Measurements from ENCODE around the gene FAM24A. TPM values are rescaled to one million over a fixed set of nuclear protein-coding genes. Genes with fewer than 3 reads are reported as not detected.

The FAM24A gene
- total and polyA plus RNA-seq, 10 of the 15 experiments (the other 5 are each of a cell fraction or from before 2014, with no cell fraction given): not detected

- TF ChIP-seq CREB1 (IDR thresholded peaks at IDR 0.05; ENCODE audit: low read depth) (peak; percentile 51; the same call in 1 of the 2 replicates), MYB (IDR thresholded peaks at IDR 0.05; ENCODE audit: borderline replicate concordance, low read depth, low read length) (no peak), YBX1 (IDR thresholded peaks at IDR 0.05) (no peak), ZNF622 (IDR thresholded peaks at IDR 0.05) (no peak), RBBP5 (conservative IDR thresholded peaks at IDR 0.05) (no peak), EED (IDR thresholded peaks at IDR 0.05; ENCODE audit: low read depth) (0 out of 2 replicates have a peak, but pooled peaks have one; percentile 5), HDGF (IDR thresholded peaks at IDR 0.05) (no peak), JUNB (IDR thresholded peaks at IDR 0.05) (peak; percentile 39; the same call in 1 of the 2 replicates), NBN (IDR thresholded peaks at IDR 0.05) (0 out of 2 replicates have a peak, but pooled peaks have one; percentile 4), CTCF (IDR thresholded peaks at IDR 0.05 in 2 of 3, conservative IDR thresholded peaks at IDR 0.05 in 1 of 3; ENCODE audit: control insufficient read depth in 2 of 3, extremely low read depth in 1 of 3, insufficient read depth in 1 of 3, low read depth in 3 of 3, low read length in 3 of 3) (no peak), BMI1 (IDR thresholded peaks at IDR 0.05; ENCODE audit: borderline replicate concordance) (no peak), IKZF2 (IDR thresholded peaks at IDR 0.05) (peak; percentile 20 to 26; a peak in 1 of 4 replicates), STAT1 (conservative IDR thresholded peaks at IDR 0.05) (no peak), SPI1 (IDR thresholded peaks at IDR 0.05; ENCODE audit: borderline replicate concordance, insufficient read depth, low read depth, low read length) (peak; percentile 45; the same call in 1 of the 2 replicates), JUND (IDR thresholded peaks at IDR 0.05; ENCODE audit: low read depth, low read length) (no peak), ETV6 (conservative IDR thresholded peaks at IDR 0.05 in 1 of 2, IDR thresholded peaks at IDR 0.05 in 1 of 2; ENCODE audit: borderline replicate concordance in 1 of 2, low read depth in 1 of 2) (peak in 1 of 2 experiments; percentile 29; a peak in 1 of 4 replicates)
- peak; percentile 39 for ATAC-seq
- 2% methylated on average over 14 of the region's 14 CpGs for WGBS (ENCODE audit: insufficient coverage, insufficient replicate concordance, low lambda C conversion rate, missing lambda C conversion rate)
- ChIA-PET RAD21 (ENCODE audit: unreplicated experiment) (no interaction called here), SMC1A (ENCODE audit: uncharacterized antibody, unreplicated experiment) (no interaction called here), CTCF (interaction anchor here (0.6 kb wide), 1 partner anchor 120 kb away, joined by 3 read pairs; no protein-coding TSS in a partner anchor), POLR2A (interaction anchor here (0.7 kb wide), 1 partner anchor 1514 kb away, joined by 3 read pairs; no protein-coding TSS in a partner anchor)
- DNase-seq (ENCODE audit: low read depth, low spot score): no peak
- no peaks in the 10 kb centered on the region for H4K20me1 ChIP-seq (ENCODE audit: control insufficient read depth, insufficient read depth)
- peaks cover 30% of the 10 kb centered on the region for H3K79me2 ChIP-seq (ENCODE audit: control insufficient read depth, insufficient read depth, low read length)
- H3K27ac ChIP-seq (ENCODE audit: control insufficient read depth, insufficient read depth): peak overlapping the region; percentile 59
- in situ Hi-C loops (cut with MboI) (no loop called here), intact Hi-C loops (cut with micrococcal nuclease; ENCODE audit: unreplicated experiment) (loop anchor here (5.0 kb wide), 1 partner anchor 73 kb away; the partner anchor contains the start of gene C10orf88)
- H3K9me3 ChIP-seq (replicated peaks; ENCODE audit: control insufficient read depth, insufficient read depth, low read length): no peaks in the 10 kb centered on the region; the same call in 2 of the 3 replicates
- peak overlapping the region; percentile 99 for H2AFZ ChIP-seq (ENCODE audit: control insufficient read depth, low read depth, low read length)
- no peak for FAIRE-seq
- no peaks in the 10 kb centered on the region for H3K36me3 ChIP-seq (ENCODE audit: control insufficient read depth in 2 of 2, insufficient read depth in 2 of 2, low read length in 1 of 2)
- H3K27me3 ChIP-seq (replicated peaks in 1 of 2; ENCODE audit: control insufficient read depth in 2 of 2, insufficient read depth in 2 of 2, low read length in 1 of 2): no peaks in the 10 kb centered on the region
- H3K4me2 ChIP-seq (ENCODE audit: control insufficient read depth, insufficient read depth): peak overlapping the region; percentile 51
- BruUV-seq (replicated peaks): TSS peak; percentile 79
- peak overlapping the region; percentile 82 for H3K4me3 ChIP-seq
- peak overlapping the region; percentile 68 for H3K9ac ChIP-seq (ENCODE audit: control insufficient read depth, insufficient read depth, low read length)
- H3K4me1 ChIP-seq (ENCODE audit: control insufficient read depth, insufficient read depth, low read length): no peaks in the 10 kb centered on the region; the same call in 1 of the 2 replicates
Measured at GRCh38 chr10:122878799-122879338, 31.5 kb upstream of the FAM24A start.
